ENCODE data around the gene SGCD.

DNA sequence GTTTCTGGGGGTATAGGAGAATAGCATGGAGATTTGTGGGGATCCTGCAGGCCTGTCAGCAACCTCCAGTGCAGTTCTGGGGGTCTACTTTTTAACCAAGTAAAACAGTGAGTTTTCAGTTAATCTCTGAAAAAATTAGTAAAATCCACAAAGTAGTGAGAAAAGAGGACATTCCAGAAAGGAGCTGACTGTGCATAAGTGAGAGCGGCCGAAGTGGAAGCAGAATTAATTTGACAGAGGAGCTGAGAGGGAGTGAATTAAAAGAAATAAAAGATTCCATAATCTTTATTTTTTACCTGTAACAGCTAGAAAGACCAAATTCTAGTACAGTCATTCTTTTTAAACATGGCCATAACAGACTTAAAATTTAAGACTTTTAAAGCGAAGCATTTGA lies 149.2 kb downstream of the SGCD start:
- TF ChIP-seq, protein P1, sequence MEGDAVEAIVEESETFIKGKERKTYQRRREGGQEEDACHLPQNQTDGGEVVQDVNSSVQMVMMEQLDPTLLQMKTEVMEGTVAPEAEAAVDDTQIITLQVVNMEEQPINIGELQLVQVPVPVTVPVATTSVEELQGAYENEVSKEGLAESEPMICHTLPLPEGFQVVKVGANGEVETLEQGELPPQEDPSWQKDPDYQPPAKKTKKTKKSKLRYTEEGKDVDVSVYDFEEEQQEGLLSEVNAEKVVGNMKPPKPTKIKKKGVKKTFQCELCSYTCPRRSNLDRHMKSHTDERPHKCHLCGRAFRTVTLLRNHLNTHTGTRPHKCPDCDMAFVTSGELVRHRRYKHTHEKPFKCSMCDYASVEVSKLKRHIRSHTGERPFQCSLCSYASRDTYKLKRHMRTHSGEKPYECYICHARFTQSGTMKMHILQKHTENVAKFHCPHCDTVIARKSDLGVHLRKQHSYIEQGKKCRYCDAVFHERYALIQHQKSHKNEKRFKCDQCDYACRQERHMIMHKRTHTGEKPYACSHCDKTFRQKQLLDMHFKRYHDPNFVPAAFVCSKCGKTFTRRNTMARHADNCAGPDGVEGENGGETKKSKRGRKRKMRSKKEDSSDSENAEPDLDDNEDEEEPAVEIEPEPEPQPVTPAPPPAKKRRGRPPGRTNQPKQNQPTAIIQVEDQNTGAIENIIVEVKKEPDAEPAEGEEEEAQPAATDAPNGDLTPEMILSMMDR (conservative IDR thresholded peaks at IDR 0.05; ENCODE audit: low read depth, low read length) = no peak
- TF ChIP-seq POLR2A (IDR thresholded peaks at IDR 0.05; ENCODE audit: low read depth, low read length) = no peak
- TF ChIP-seq CEBPB (IDR thresholded peaks at IDR 0.05; ENCODE audit: low read depth, low read length) = no peak
- no peak for TF ChIP-seq FOS (IDR thresholded peaks at IDR 0.05; ENCODE audit: low read depth, low read length)
- no peak for TF ChIP-seq RAD21 (IDR thresholded peaks at IDR 0.05; ENCODE audit: low read length)
- TF ChIP-seq, protein P2, sequence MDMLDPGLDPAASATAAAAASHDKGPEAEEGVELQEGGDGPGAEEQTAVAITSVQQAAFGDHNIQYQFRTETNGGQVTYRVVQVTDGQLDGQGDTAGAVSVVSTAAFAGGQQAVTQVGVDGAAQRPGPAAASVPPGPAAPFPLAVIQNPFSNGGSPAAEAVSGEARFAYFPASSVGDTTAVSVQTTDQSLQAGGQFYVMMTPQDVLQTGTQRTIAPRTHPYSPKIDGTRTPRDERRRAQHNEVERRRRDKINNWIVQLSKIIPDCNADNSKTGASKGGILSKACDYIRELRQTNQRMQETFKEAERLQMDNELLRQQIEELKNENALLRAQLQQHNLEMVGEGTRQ (IDR thresholded peaks at IDR 0.05; ENCODE audit: low read depth, low read length) = no peak
- TF ChIP-seq MAZ (IDR thresholded peaks at IDR 0.05; ENCODE audit: borderline replicate concordance, low read depth, low read length) = no peak
- TF ChIP-seq MXI1 (IDR thresholded peaks at IDR 0.05; ENCODE audit: borderline replicate concordance, low read depth, low read length) = no peak
- no peak for TF ChIP-seq SMC3 (IDR thresholded peaks at IDR 0.05; ENCODE audit: low read depth, low read length)
- TF ChIP-seq RFX5 (IDR thresholded peaks at IDR 0.05; ENCODE audit: low read depth, low read length) = no peak
- no peak for TF ChIP-seq BHLHE40 (IDR thresholded peaks at IDR 0.05; ENCODE audit: low read depth, low read length)
- no peak for TF ChIP-seq CHD1 (IDR thresholded peaks at IDR 0.05; ENCODE audit: low read depth, low read length)
- TF ChIP-seq RCOR1 (IDR thresholded peaks at IDR 0.05; ENCODE audit: insufficient replicate concordance, low read length) = no peak

All from IMR-90 (cell line).